ENCODE data around the gene TMEM213.
"Not testable (repeated sequence)": the region's sequence is repeated elsewhere in the genome, so short reads cannot be mapped to it uniquely, and the experiment has no call there.

TMEM213 gene

GRCh38 chr7:138797046-138797445 is 748 bp upstream of the TMEM213 start:
- not testable (repeated sequence) for DNase-seq (ENCODE audit: low spot score)

- DNase-seq (ENCODE audit: low spot score) = no peak
Observed at GRCh38 chr7:138798836-138799235, 1.0 kb downstream of the TMEM213 start.

GRCh38 chr7:138799336-138800000 is 1.7 kb downstream of the TMEM213 start:
- no peak for DNase-seq (ENCODE audit: low spot score)

- DNase-seq (ENCODE audit: low spot score) = no peak
Observed at GRCh38 chr7:138801256-138801655, 3.5 kb downstream of the TMEM213 start.

- no peak for DNase-seq (ENCODE audit: low spot score)
Observed at GRCh38 chr7:138802706-138803105, 4.9 kb downstream of the TMEM213 start.

GRCh38 chr7:138804618-138805017 is 6.8 kb downstream of the TMEM213 start:
- no peak for DNase-seq (ENCODE audit: low spot score)

- no peak for DNase-seq (ENCODE audit: low spot score)
Observed at GRCh38 chr7:138809346-138809745, 11.6 kb downstream of the TMEM213 start.

GRCh38 chr7:138811327-138811726 is 13.5 kb downstream of the TMEM213 start:
- DNase-seq (ENCODE audit: low spot score) = not testable (repeated sequence)

- DNase-seq (ENCODE audit: low spot score) = no peak
Observed at GRCh38 chr7:138813945-138814344, 16.2 kb downstream of the TMEM213 start.

GRCh38 chr7:138814816-138815332 is 17.1 kb downstream of the TMEM213 start:
- DNase-seq (ENCODE audit: low spot score) = no peak

GRCh38 chr7:138816650-138817049 is 18.9 kb downstream of the TMEM213 start:
- DNase-seq (ENCODE audit: low spot score) = no peak

GRCh38 chr7:138819625-138820024 is 21.8 kb downstream of the TMEM213 start:
- DNase-seq (ENCODE audit: low spot score) = no peak

GRCh38 chr7:138821912-138822311 is 24.1 kb downstream of the TMEM213 start:
- DNase-seq (ENCODE audit: low spot score) = no peak

GRCh38 chr7:138822867-138823535 is 25.2 kb downstream of the TMEM213 start:
- no peak for DNase-seq (ENCODE audit: low spot score)

- no peak for DNase-seq (ENCODE audit: low spot score)
Observed at GRCh38 chr7:138825049-138825721, 27.4 kb downstream of the TMEM213 start.

GRCh38 chr7:138828302-138828701 is 30.5 kb downstream of the TMEM213 start:
- DNase-seq (ENCODE audit: low spot score) = no peak

- no peak for DNase-seq (ENCODE audit: low spot score)
Observed at GRCh38 chr7:138829335-138829734, 31.5 kb downstream of the TMEM213 start.

GRCh38 chr7:138832966-138833365 is 35.2 kb downstream of the TMEM213 start:
- no peak for DNase-seq (ENCODE audit: low spot score)

GRCh38 chr7:138833596-138833995 is 35.8 kb downstream of the TMEM213 start:
- no peak for DNase-seq (ENCODE audit: low spot score)

- DNase-seq (ENCODE audit: low spot score) = no peak
Observed at GRCh38 chr7:138834583-138834982, 36.8 kb downstream of the TMEM213 start.

- DNase-seq (ENCODE audit: low spot score) = no peak
Observed at GRCh38 chr7:138835087-138835486, 37.3 kb downstream of the TMEM213 start.

GRCh38 chr7:138837627-138838026 is 39.8 kb downstream of the TMEM213 start:
- no peak for DNase-seq (ENCODE audit: low spot score)

- no peak for DNase-seq (ENCODE audit: low spot score)
Observed at GRCh38 chr7:138838166-138838565, 40.4 kb downstream of the TMEM213 start.

All from HuH-7.5 (cell line).